ENCODE measurements around the gene UBASH3A.

GRCh38 chr21:42427809-42428419, 24.2 kb downstream of the UBASH3A start:
- TF ChIP-seq YY1 (IDR thresholded peaks at IDR 0.05; ENCODE audit: insufficient read depth, insufficient read length) (no peak), ZNF274 (IDR thresholded peaks at IDR 0.05; ENCODE audit: low read depth, low read length) (no peak), SUZ12 (IDR thresholded peaks at IDR 0.05; ENCODE audit: extremely low read depth, insufficient read depth, insufficient read length) (no peak)
